CD4-positive, alpha-beta memory T cell (primary cell): ENCODE measurements around the gene PTH1R. TPM values are rescaled to one million over a fixed set of nuclear protein-coding genes. Genes with fewer than 3 reads are reported as not detected.
A peak's percentile ranks its signal among the peaks of the same experiment; 100 is the strongest.

Experiments used
- CTCF ChIA-PET: fragments of 350-600 bp; sonication (Branson Sonifier 250); formaldehyde crosslinking; loops from one replicate; lab custom pipeline; 2021; ENCODE audit warnings: inconsistent platforms; ENCODE audit not compliant: partially characterized antibody; lab: Charles Lee
- POLR2A ChIA-PET: fragments of 350-600 bp; sonication (Branson Sonifier 250); formaldehyde crosslinking; loops from one replicate; lab custom pipeline; 2021; ENCODE audit not compliant: partially characterized antibody; lab: Charles Lee
- DNase-seq, 5 donors: peaks; one replicate each; pipeline versions ENCODE4 v3.0.0 to v3.0.0-alpha.2; 2020 to 2022; ENCODE audit warnings: mixed read lengths in 1 of 5
- H3K27ac ChIP-seq: one replicate; pipeline ENCODE4 v1.7.0; 2013; ENCODE audit warnings: low read depth, low read length
- H3K27me3 ChIP-seq: 2 replicates; pipeline ENCODE4 v1.7.0; 2013; ENCODE audit warnings: mild to moderate bottlenecking, low read length, moderate library complexity; ENCODE audit not compliant: insufficient read depth
- H3K36me3 ChIP-seq: 2 replicates; pipeline ENCODE4 v1.7.0; 2013; ENCODE audit warnings: mild to moderate bottlenecking, low read length, moderate library complexity; ENCODE audit not compliant: insufficient read depth
- H3K4me1 ChIP-seq: 2 replicates; pipeline ENCODE4 v1.7.0; 2013; ENCODE audit warnings: mild to moderate bottlenecking, low read length, moderate library complexity; ENCODE audit not compliant: insufficient read depth
- H3K4me3 ChIP-seq, 2 donors: one replicate each; pipeline ENCODE4 v1.7.0; 2013; ENCODE audit warnings: low read length in 2 of 2, mild to moderate bottlenecking in 1 of 2
- H3K9me3 ChIP-seq, 2 donors: one replicate each; pipeline ENCODE4 v1.7.0; 2013; ENCODE audit warnings: low read length in 2 of 2, control low read depth in 1 of 2; ENCODE audit not compliant: control insufficient read depth in 1 of 2
- H3K27ac Mint-ChIP-seq, 7 donors: one replicate each; pipeline ENCODE4 v1.8.0; 2020 to 2021; ENCODE audit warnings: mixed read lengths in 7 of 7, mild to moderate bottlenecking in 6 of 7, inconsistent platforms in 3 of 7, moderate library complexity in 3 of 7
- H3K27me3 Mint-ChIP-seq, 2 donors: one replicate each; pipeline ENCODE4 v1.8.0; 2020 to 2021; ENCODE audit warnings: mixed read lengths in 2 of 2
- H3K36me3 Mint-ChIP-seq, 2 donors: one replicate each; pipeline ENCODE4 v1.8.0; 2020 to 2021; ENCODE audit warnings: mixed read lengths in 2 of 2, inconsistent platforms in 1 of 2, mild to moderate bottlenecking in 1 of 2
- H3K4me1 Mint-ChIP-seq, 4 donors: one replicate each; pipeline ENCODE4 v1.8.0; 2020 to 2021; ENCODE audit warnings: mixed read lengths in 4 of 4, mild to moderate bottlenecking in 1 of 4
- H3K4me3 Mint-ChIP-seq, 8 donors: one replicate each; pipeline ENCODE4 v1.8.0; 2020 to 2021; ENCODE audit warnings: mixed read lengths in 8 of 8, mild to moderate bottlenecking in 7 of 8, moderate library complexity in 6 of 8, inconsistent platforms in 3 of 8
- H3K9me3 Mint-ChIP-seq, 8 donors: one replicate each; pipeline ENCODE4 v1.8.0; 2020 to 2021; ENCODE audit warnings: mixed read lengths in 8 of 8, mild to moderate bottlenecking in 5 of 8, inconsistent platforms in 3 of 8, moderate library complexity in 1 of 8
- intact Hi-C: fragments of 100-400 bp; cut with micrococcal nuclease; formaldehyde crosslinking; loops from one replicate; pipeline ENCODE4 v1.15.1; 2023
- polyA plus RNA-seq, 2 donors: library from polyadenylated mRNA; unstranded; fragments of 300-500 nt; fragmentation: Illumina TruSeq; gene quantifications; one replicate each; pipeline ENCODE4 v1.2.3, GENCODE V29; 2021
- total RNA-seq, 2 experiments: library from RNA; stranded (reverse); gene quantifications; one replicate each; pipeline ENCODE4 v1.2.3, GENCODE V29; 2021

The PTH1R gene
- total and polyA plus RNA-seq, 4 experiments from 2014 or later, result not detected

- peak in 1 of 5 donors; percentile 29 for DNase-seq
- CTCF ChIA-PET, result interaction anchor here (0.6 to 3.2 kb wide), 3 partner anchors 11 to 195 kb away, joined by 3 to 12 read pairs (median 5); no protein-coding TSS in a partner anchor
- Mint-ChIP-seq H3K27me3 (peaks cover 13 to 22% of the 10 kb centered on the region in 2 donors), H3K9me3 (no peaks in the 10 kb centered on the region), H3K27ac (peak overlapping the region in 2 of 7 donors; percentile 36 to 37), H3K4me3 (peak overlapping the region in 5 of 8 donors; percentile 21 to 57 (median 36)), H3K36me3 (no peaks in the 10 kb centered on the region), H3K4me1 (peaks cover 5 to 22% (median 7%) of the 10 kb centered on the region in 4 donors)
- Histone ChIP-seq H3K36me3 (no peaks in the 10 kb centered on the region), H3K9me3 (no peaks in the 10 kb centered on the region), H3K4me3 (no peak overlapping the region), H3K27ac (no peak overlapping the region), H3K4me1 (no peaks in the 10 kb centered on the region), H3K27me3 (no peaks in the 10 kb centered on the region)
- POLR2A ChIA-PET, result interaction anchor here (1.0 kb wide), 1 partner anchor 16 kb away, joined by 3 read pairs; no protein-coding TSS in a partner anchor
- intact Hi-C loops, result loop anchor here (5.0 kb wide), 1 partner anchor 51 kb away; no protein-coding TSS in a partner anchor
Measured at GRCh38 chr3:46898321-46899150, 21.0 kb downstream of the PTH1R start.

GRCh38 chr3:46899151-46900006 is 21.9 kb downstream of the PTH1R start:
- POLR2A ChIA-PET, result no interaction called here
- intact Hi-C loops, result loop anchor here (5.0 kb wide), 1 partner anchor 52 kb away; no protein-coding TSS in a partner anchor
- peak in 1 of 5 donors; percentile 13 for DNase-seq
- H3K27me3 Mint-ChIP-seq, result peaks cover 10 to 16% of the 10 kb centered on the region in 2 donors
- Histone ChIP-seq H3K4me1 (no peaks in the 10 kb centered on the region), H3K4me3 (no peak overlapping the region), H3K36me3 (no peaks in the 10 kb centered on the region), H3K27ac (no peak overlapping the region), H3K9me3 (no peaks in the 10 kb centered on the region), H3K27me3 (no peaks in the 10 kb centered on the region)
- CTCF ChIA-PET, result interaction anchor here (0.6 to 3.2 kb wide), 3 partner anchors 10 to 17 kb away, joined by 3 to 12 read pairs (median 3); no protein-coding TSS in a partner anchor
- peaks cover 5 to 22% (median 7%) of the 10 kb centered on the region in 4 donors for H3K4me1 Mint-ChIP-seq
- no peaks in the 10 kb centered on the region for H3K9me3 Mint-ChIP-seq
- H3K36me3 Mint-ChIP-seq, result no peaks in the 10 kb centered on the region
- peak overlapping the region in 3 of 8 donors; percentile 22 to 36 (median 36) for H3K4me3 Mint-ChIP-seq
- peak overlapping the region in 1 of 7 donors; percentile 60 for H3K27ac Mint-ChIP-seq

GRCh38 chr3:46900007-46900292 is 22.4 kb downstream of the PTH1R start:
- ChIA-PET CTCF (interaction anchor here (1.0 to 3.2 kb wide), 4 partner anchors 9 to 33 kb away, joined by 3 to 12 read pairs (median 5); no protein-coding TSS in a partner anchor), POLR2A (no interaction called here)
- peak overlapping the region in 1 of 8 donors; percentile 25 for H3K4me3 Mint-ChIP-seq
- peaks cover 10 to 16% of the 10 kb centered on the region in 2 donors for H3K27me3 Mint-ChIP-seq
- Histone ChIP-seq H3K36me3 (no peaks in the 10 kb centered on the region), H3K4me3 (no peak overlapping the region), H3K27ac (no peak overlapping the region), H3K27me3 (no peaks in the 10 kb centered on the region), H3K9me3 (no peaks in the 10 kb centered on the region), H3K4me1 (no peaks in the 10 kb centered on the region)
- no peaks in the 10 kb centered on the region for H3K36me3 Mint-ChIP-seq
- no peak overlapping the region for H3K27ac Mint-ChIP-seq
- peaks cover 5 to 22% (median 6%) of the 10 kb centered on the region in 4 donors for H3K4me1 Mint-ChIP-seq
- no peaks in the 10 kb centered on the region for H3K9me3 Mint-ChIP-seq
- intact Hi-C loops, result no loop called here
- DNase-seq, result peak in 1 of 5 donors; percentile 25

GRCh38 chr3:46900356-46900755 is 22.8 kb downstream of the PTH1R start:
- peaks cover 6 to 12% of the 10 kb centered on the region in 2 donors for H3K27me3 Mint-ChIP-seq
- H3K27me3 ChIP-seq, result no peaks in the 10 kb centered on the region
- H3K36me3 ChIP-seq, result no peaks in the 10 kb centered on the region
- peaks cover under 1 to 18% (median 3%) of the 10 kb centered on the region in 4 donors for H3K4me1 Mint-ChIP-seq
- no peaks in the 10 kb centered on the region for H3K36me3 Mint-ChIP-seq
- peak overlapping the region in 1 of 8 donors; percentile 25 for H3K4me3 Mint-ChIP-seq
- H3K9me3 Mint-ChIP-seq, result no peaks in the 10 kb centered on the region
- no peak overlapping the region for H3K4me3 ChIP-seq
- H3K9me3 ChIP-seq, result no peaks in the 10 kb centered on the region
- H3K4me1 ChIP-seq, result no peaks in the 10 kb centered on the region
- ChIA-PET CTCF (interaction anchor here (1.0 to 3.2 kb wide), 4 partner anchors 9 to 33 kb away, joined by 3 to 12 read pairs (median 5); no protein-coding TSS in a partner anchor), POLR2A (no interaction called here)
- intact Hi-C loops, result no loop called here
- peak in 1 of 5 donors; percentile 8 for DNase-seq
- H3K27ac ChIP-seq, result no peak overlapping the region
- H3K27ac Mint-ChIP-seq, result no peak overlapping the region

GRCh38 chr3:46901061-46901460 is 23.5 kb downstream of the PTH1R start:
- Mint-ChIP-seq H3K4me3 (no peak overlapping the region), H3K4me1 (peaks cover 0 to 16% (median 3%) of the 10 kb centered on the region in 4 donors), H3K27me3 (peaks cover 5 to 10% of the 10 kb centered on the region in 2 donors), H3K36me3 (no peaks in the 10 kb centered on the region), H3K27ac (no peak overlapping the region), H3K9me3 (no peaks in the 10 kb centered on the region)
- intact Hi-C loops, result no loop called here
- CTCF ChIA-PET, result interaction anchor here (1.6 to 3.2 kb wide), 4 partner anchors 8 to 34 kb away, joined by 4 to 12 read pairs (median 6); no protein-coding TSS in a partner anchor
- H3K4me1 ChIP-seq, result no peaks in the 10 kb centered on the region
- no peak overlapping the region for H3K27ac ChIP-seq
- no peaks in the 10 kb centered on the region for H3K36me3 ChIP-seq
- no peak for DNase-seq
- no peaks in the 10 kb centered on the region for H3K27me3 ChIP-seq
- no peak overlapping the region for H3K4me3 ChIP-seq
- no peaks in the 10 kb centered on the region for H3K9me3 ChIP-seq
- POLR2A ChIA-PET, result interaction anchor here (1.1 kb wide), 1 partner anchor 12 kb away, joined by 3 read pairs; no protein-coding TSS in a partner anchor

- peak in 1 of 5 donors; percentile 26 for DNase-seq
- ChIA-PET POLR2A (interaction anchor here (1.1 kb wide), 1 partner anchor 11 kb away, joined by 3 read pairs; no protein-coding TSS in a partner anchor), CTCF (interaction anchor here (1.6 to 3.2 kb wide), 4 partner anchors 8 to 35 kb away, joined by 4 to 12 read pairs (median 6); no protein-coding TSS in a partner anchor)
- Histone ChIP-seq H3K4me1 (no peaks in the 10 kb centered on the region), H3K4me3 (no peak overlapping the region), H3K27ac (no peak overlapping the region), H3K36me3 (no peaks in the 10 kb centered on the region), H3K27me3 (no peaks in the 10 kb centered on the region), H3K9me3 (no peaks in the 10 kb centered on the region)
- Mint-ChIP-seq H3K36me3 (no peaks in the 10 kb centered on the region), H3K27me3 (peaks cover 2 to 8% of the 10 kb centered on the region in 2 donors), H3K9me3 (no peaks in the 10 kb centered on the region), H3K27ac (no peak overlapping the region), H3K4me3 (no peak overlapping the region), H3K4me1 (peaks cover 0 to 16% (median 3%) of the 10 kb centered on the region in 4 donors)
- intact Hi-C loops, result no loop called here
Measured at GRCh38 chr3:46901591-46902187, 24.2 kb downstream of the PTH1R start.
